Stomach smooth muscle (tissue), 2 donors: ENCODE measurements around the gene DNAJA4.

ENCODE experiments used
- H3K27ac ChIP-seq: one replicate; pipeline ENCODE4 v1.7.0; 2013; ENCODE audit warnings: mild to moderate bottlenecking, low read length, inconsistent platforms
- H3K27me3 ChIP-seq, 2 donors: one replicate each; pipeline ENCODE4 v1.7.0; 2013; ENCODE audit warnings: low read length in 2 of 2; ENCODE audit not compliant: insufficient read depth in 2 of 2, control insufficient read depth in 1 of 2
- H3K36me3 ChIP-seq, 2 donors: one replicate each; pipeline ENCODE4 v1.7.0; 2013; ENCODE audit warnings: low read length in 2 of 2; ENCODE audit not compliant: control insufficient read depth in 2 of 2, insufficient read depth in 2 of 2
- H3K4me1 ChIP-seq: one replicate; pipeline ENCODE4 v1.7.0; 2013; ENCODE audit warnings: low read length; ENCODE audit not compliant: control insufficient read depth, insufficient read depth
- H3K4me3 ChIP-seq, 2 donors: one replicate each; pipeline ENCODE4 v1.7.0; 2013; ENCODE audit warnings: low read length in 2 of 2
- H3K9ac ChIP-seq, 2 donors: one replicate each; pipeline ENCODE4 v1.7.0; 2013; ENCODE audit warnings: low read length in 2 of 2, mild to moderate bottlenecking in 1 of 2
- H3K9me3 ChIP-seq, 2 donors: one replicate each; pipeline ENCODE4 v1.7.0; 2013; ENCODE audit warnings: low read length in 2 of 2; ENCODE audit not compliant: control insufficient read depth in 2 of 2
- donor health status: healthy.
- donor health status: Pancreatic carcinoma.

The DNAJA4 gene

GRCh38 chr15:78229431-78230406 is 34.6 kb upstream of the DNAJA4 start:
- no peak overlapping the region for H3K4me3 ChIP-seq
- no peak overlapping the region for H3K9ac ChIP-seq
- no peak overlapping the region for H3K27ac ChIP-seq
- no peaks in the 10 kb centered on the region for H3K36me3 ChIP-seq
- no peaks in the 10 kb centered on the region for H3K27me3 ChIP-seq
- peaks cover 0 to 5% of the 10 kb centered on the region in 2 donors for H3K9me3 ChIP-seq
- no peaks in the 10 kb centered on the region for H3K4me1 ChIP-seq

DNA sequence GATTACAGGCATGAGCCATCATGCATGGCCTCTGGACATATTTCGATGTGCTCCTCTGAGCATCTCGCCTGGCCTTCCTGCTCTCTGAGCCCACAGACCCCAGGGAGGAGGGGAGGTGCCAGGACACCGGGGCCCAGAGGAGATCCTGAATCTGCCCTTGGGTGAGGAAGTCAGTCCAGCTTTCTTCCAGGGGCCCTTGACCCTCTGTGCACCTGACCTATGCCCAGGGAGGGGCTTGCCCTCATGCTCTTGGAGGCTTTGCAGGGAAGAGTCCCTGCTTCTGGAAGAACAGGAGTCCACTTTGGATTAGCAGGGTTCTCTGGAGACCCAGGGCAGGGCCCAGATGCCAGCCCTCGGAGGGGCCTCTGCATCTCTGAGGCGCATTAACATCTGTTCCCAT is 31.4 kb upstream of the DNAJA4 start:
- Histone ChIP-seq H3K4me1 (no peaks in the 10 kb centered on the region), H3K9me3 (no peaks in the 10 kb centered on the region), H3K27ac (no peak overlapping the region), H3K36me3 (no peaks in the 10 kb centered on the region), H3K27me3 (no peaks in the 10 kb centered on the region), H3K9ac (no peak overlapping the region), H3K4me3 (no peak overlapping the region)

DNA sequence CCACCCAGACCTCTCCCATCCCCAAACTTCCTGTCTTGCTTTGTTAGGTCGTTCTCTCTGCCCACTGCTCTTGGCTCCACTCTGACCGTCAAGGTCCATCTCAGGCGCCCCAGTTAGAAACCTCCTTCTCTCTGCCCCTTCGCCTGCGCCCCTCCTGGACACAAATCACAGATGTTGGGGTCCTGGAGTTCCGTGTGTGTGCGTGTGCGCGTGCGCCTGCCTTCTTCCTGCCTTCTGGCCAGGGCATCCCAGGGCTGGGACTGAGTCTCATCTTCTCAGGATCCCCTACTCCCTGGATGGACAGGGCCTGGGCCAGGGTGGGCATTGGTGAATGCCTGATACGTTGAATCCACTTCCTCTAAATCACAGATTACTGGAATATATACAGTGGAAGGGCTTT is 30.9 kb upstream of the DNAJA4 start:
- Histone ChIP-seq H3K9ac (no peak overlapping the region), H3K9me3 (no peaks in the 10 kb centered on the region), H3K27me3 (no peaks in the 10 kb centered on the region), H3K4me1 (no peaks in the 10 kb centered on the region), H3K4me3 (no peak overlapping the region), H3K27ac (no peak overlapping the region), H3K36me3 (no peaks in the 10 kb centered on the region)

GRCh38 chr15:78234515-78235040 is 29.8 kb upstream of the DNAJA4 start, which contains the start of gene ACSBG1:
Gene ACSBG1 (minus strand): TSS chr15:78234565. CDS start chr15:78234501, 64 bp downstream.
- Histone ChIP-seq H3K9ac (no peak within 1 kb of the TSS), H3K9me3 (no peaks in the 10 kb centered on the region), H3K27me3 (no peaks in the 10 kb centered on the region), H3K36me3 (no peaks in the 10 kb centered on the region), H3K4me1 (no peaks in the 10 kb centered on the region), H3K27ac (no peak within 1 kb of the TSS), H3K4me3 (no peak within 1 kb of the TSS)

- Histone ChIP-seq H3K27me3 (no peaks in the 10 kb centered on the region), H3K4me3 (no peak overlapping the region), H3K4me1 (no peaks in the 10 kb centered on the region), H3K9me3 (no peaks in the 10 kb centered on the region), H3K27ac (no peak overlapping the region), H3K9ac (no peak overlapping the region), H3K36me3 (no peaks in the 10 kb centered on the region)
These were observed 27.9 kb upstream of the DNAJA4 start for GRCh38 chr15:78236491-78236890.

DNA sequence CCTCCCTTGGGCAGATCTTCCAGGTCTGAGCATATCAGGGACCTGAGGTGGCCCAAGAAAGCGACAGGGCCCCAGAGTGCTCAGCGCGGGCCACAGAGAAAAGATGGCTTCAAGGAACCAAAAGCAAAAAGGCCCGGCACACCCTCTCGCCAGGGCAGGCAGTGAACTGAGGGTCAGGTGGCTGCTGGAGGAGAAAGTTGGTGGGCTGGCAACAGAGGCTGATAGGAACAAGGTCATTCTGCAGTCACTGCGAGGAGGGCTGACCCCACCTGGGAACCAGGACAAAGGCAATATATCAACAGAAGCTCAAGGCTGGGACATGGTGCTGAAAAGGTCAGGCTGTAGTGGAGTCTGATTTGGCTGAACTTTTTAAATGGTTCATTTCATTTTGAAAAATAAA is 27.2 kb upstream of the DNAJA4 start:
- Histone ChIP-seq H3K4me3 (no peak overlapping the region), H3K9ac (no peak overlapping the region), H3K4me1 (no peaks in the 10 kb centered on the region), H3K36me3 (no peaks in the 10 kb centered on the region), H3K9me3 (no peaks in the 10 kb centered on the region), H3K27me3 (no peaks in the 10 kb centered on the region), H3K27ac (no peak overlapping the region)

GRCh38 chr15:78239811-78240210 is 24.6 kb upstream of the DNAJA4 start:
- Histone ChIP-seq H3K27me3 (no peaks in the 10 kb centered on the region), H3K4me1 (peaks cover 2% of the 10 kb centered on the region), H3K4me3 (no peak overlapping the region), H3K27ac (no peak overlapping the region), H3K36me3 (no peaks in the 10 kb centered on the region), H3K9ac (no peak overlapping the region), H3K9me3 (no peaks in the 10 kb centered on the region)

GRCh38 chr15:78241017-78241416 is 23.3 kb upstream of the DNAJA4 start:
- Histone ChIP-seq H3K27me3 (no peaks in the 10 kb centered on the region), H3K9me3 (no peaks in the 10 kb centered on the region), H3K4me3 (no peak overlapping the region), H3K9ac (no peak overlapping the region), H3K4me1 (peaks cover 2% of the 10 kb centered on the region), H3K27ac (no peak overlapping the region), H3K36me3 (no peaks in the 10 kb centered on the region)

DNA sequence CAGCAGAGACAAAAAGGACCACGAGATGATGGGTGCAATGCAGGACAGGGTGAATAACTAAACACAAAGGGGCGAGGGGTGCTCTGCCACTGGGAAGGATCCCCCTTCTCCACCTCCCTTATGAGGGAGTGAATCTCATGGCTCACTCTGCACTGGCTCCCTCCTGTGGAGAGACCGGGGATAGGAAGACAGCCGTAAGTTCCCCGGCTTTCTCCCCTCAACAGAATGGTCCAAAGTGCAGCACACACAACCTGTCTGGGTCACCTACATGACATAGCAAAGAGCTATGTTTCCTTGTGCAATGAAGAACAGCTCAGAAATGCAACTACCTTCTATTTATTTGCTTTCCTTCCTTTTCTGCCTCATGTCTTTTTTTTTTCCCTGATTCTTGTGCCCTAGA is 22.2 kb upstream of the DNAJA4 start:
- Histone ChIP-seq H3K9ac (no peak overlapping the region), H3K4me3 (no peak overlapping the region), H3K9me3 (no peaks in the 10 kb centered on the region), H3K4me1 (peaks cover 2% of the 10 kb centered on the region), H3K27me3 (peaks cover 0 to 2% of the 10 kb centered on the region in 2 donors), H3K27ac (no peak overlapping the region), H3K36me3 (no peaks in the 10 kb centered on the region)

DNA sequence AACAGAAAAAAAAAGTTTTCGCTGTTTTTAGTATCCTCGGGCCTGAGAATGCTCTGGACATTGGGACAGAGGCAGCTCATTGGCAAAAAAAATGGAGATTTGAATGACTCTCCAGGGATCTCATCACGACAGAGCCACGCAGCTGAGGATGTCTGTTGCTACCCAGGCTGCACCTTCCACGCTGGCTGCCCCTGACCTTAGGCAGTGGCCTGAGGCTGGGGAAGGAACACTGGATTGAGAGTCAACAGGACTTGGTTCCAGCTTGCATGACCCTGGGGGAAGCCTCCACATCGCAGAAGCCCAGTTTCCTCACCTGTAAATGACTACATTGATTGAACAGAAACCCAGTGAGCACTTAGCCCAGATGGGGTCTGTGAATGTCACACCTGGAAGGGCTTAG is 21.3 kb upstream of the DNAJA4 start:
- Histone ChIP-seq H3K36me3 (no peaks in the 10 kb centered on the region), H3K9ac (no peak overlapping the region), H3K27ac (no peak overlapping the region), H3K27me3 (peaks cover 0 to 2% of the 10 kb centered on the region in 2 donors), H3K4me3 (no peak overlapping the region), H3K4me1 (peaks cover 2% of the 10 kb centered on the region), H3K9me3 (peaks cover 0 to 2% of the 10 kb centered on the region in 2 donors)

- peaks cover 0 to 2% of the 10 kb centered on the region in 2 donors for H3K9me3 ChIP-seq
- H3K27me3 ChIP-seq, result peaks cover 0 to 2% of the 10 kb centered on the region in 2 donors
- H3K36me3 ChIP-seq, result no peaks in the 10 kb centered on the region
- H3K27ac ChIP-seq, result no peak overlapping the region
- no peak overlapping the region for H3K9ac ChIP-seq
- no peak overlapping the region for H3K4me3 ChIP-seq
- peaks cover 2% of the 10 kb centered on the region for H3K4me1 ChIP-seq
These were observed 20.8 kb upstream of the DNAJA4 start for GRCh38 chr15:78243491-78243941.
